Omental fat pad (tissue), 4 donors: Measurements from ENCODE around the gene HHAT. TPM values are rescaled to one million over a fixed set of nuclear protein-coding genes. Genes with fewer than 3 reads are reported as not detected.

Experiments
- ATAC-seq: fragments of 150-250 bp; one replicate; pipeline ENCODE4 v1.9.1; 2016; ENCODE audit warnings: mild to moderate bottlenecking, moderate library complexity; ENCODE audit not compliant: low FRiP score
- DNase-seq: peaks from one replicate; pipeline ENCODE4 v3.0.0-alpha.2; 2019; ENCODE audit warnings: low spot score
- total RNA-seq, 4 donors: library from RNA; depleted of rRNA; stranded (reverse); fragments of >200 nt; gene quantifications; one replicate each; pipeline ENCODE4 v1.1.0, GENCODE V29; 2016
- TF ChIP-seq, protein P1 (sequence below), 3 donors: fragments of 450-650 bp; IDR thresholded peaks; one replicate each; pipeline ENCODE4 v1.5.1; 2016 to 2017; ENCODE audit warnings: antibody characterized with exemption in 3 of 3, mild to moderate bottlenecking in 3 of 3, moderate library complexity in 2 of 3

The HHAT gene
- total RNA-seq, 4 donors from 2014 or later: 3.4 to 7.8 (median 4.6) TPM

DNA sequence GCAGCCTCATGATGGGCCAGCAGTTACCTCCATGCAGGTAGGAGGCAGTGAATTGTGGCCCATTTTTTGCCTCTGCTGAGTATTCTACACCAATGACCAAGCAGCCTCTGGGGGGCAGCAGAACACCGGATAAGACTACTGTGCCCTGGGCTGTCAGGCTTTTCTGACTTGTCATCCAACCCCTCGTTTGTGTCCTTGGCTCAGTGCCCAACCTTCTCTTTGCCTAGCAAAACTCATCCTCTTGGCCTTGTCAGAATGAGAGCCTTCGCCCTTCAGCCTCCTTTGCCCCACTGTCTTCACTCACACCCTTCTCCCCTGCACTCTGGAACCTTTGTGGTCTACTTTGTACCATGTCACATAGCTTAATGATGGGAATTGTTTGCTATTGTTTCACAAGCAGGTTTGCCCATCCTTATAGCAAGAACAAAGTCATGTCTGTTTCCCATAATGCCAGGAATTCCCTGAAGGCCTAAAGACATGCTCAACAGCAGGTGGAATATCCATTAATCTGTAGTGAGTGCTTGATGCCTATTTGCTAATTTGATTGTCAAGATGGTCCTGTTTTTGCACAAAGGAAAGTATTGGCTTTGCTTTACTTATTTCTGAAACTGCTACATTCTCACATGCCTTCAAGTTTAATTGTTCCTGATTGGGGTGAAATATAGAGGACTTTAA is 255.9 kb downstream of the HHAT start:
- ATAC-seq (no peak), DNase-seq (peak; percentile 72)
- TF ChIP-seq, protein P1, sequence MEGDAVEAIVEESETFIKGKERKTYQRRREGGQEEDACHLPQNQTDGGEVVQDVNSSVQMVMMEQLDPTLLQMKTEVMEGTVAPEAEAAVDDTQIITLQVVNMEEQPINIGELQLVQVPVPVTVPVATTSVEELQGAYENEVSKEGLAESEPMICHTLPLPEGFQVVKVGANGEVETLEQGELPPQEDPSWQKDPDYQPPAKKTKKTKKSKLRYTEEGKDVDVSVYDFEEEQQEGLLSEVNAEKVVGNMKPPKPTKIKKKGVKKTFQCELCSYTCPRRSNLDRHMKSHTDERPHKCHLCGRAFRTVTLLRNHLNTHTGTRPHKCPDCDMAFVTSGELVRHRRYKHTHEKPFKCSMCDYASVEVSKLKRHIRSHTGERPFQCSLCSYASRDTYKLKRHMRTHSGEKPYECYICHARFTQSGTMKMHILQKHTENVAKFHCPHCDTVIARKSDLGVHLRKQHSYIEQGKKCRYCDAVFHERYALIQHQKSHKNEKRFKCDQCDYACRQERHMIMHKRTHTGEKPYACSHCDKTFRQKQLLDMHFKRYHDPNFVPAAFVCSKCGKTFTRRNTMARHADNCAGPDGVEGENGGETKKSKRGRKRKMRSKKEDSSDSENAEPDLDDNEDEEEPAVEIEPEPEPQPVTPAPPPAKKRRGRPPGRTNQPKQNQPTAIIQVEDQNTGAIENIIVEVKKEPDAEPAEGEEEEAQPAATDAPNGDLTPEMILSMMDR (IDR thresholded peaks at IDR 0.05): no peak

DNA sequence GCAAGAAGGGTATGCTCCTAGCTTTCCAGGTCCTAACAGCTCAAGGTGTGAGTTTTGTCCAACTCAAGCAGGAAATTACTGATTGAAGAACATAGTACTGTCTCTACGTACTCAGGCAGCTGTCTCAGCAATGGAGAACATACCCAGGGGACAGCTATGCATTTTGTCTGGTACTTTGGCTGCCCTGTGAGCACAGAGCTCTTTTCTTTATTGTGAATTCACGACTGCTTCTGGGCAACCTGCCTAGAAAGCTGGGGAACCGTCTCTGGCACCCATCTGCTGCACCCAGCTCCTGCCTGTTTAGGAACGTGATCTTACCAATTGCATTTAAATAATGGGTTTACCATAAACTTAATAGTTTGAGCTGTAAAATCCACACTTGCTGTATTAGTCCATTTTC is 258.1 kb downstream of the HHAT start:
- TF ChIP-seq, protein P1 (IDR thresholded peaks at IDR 0.05): no peak
- DNase-seq: no peak
- ATAC-seq: no peak

DNA sequence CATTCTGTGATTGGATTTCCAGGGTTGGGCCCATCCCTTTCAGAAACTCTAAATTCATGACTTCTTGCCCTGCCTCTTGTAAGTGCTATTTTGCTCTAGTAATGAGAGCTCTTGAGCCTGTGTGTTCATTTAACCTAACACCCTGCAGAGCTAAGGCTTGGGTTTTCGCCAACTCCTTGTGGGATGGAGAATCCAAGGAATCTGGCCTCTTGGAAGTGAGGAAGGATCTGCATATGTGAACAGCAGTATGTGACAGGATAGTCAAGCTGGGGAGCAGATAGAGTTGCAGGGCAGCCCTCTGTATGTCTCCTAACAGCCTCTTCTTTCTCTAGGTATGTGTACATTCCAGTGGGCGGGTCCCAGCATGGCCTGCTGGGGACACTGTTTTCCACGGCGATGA is 258.9 kb downstream of the HHAT start:
- ATAC-seq (no peak), DNase-seq (no peak)
- TF ChIP-seq, protein P1 (IDR thresholded peaks at IDR 0.05): no peak

DNA sequence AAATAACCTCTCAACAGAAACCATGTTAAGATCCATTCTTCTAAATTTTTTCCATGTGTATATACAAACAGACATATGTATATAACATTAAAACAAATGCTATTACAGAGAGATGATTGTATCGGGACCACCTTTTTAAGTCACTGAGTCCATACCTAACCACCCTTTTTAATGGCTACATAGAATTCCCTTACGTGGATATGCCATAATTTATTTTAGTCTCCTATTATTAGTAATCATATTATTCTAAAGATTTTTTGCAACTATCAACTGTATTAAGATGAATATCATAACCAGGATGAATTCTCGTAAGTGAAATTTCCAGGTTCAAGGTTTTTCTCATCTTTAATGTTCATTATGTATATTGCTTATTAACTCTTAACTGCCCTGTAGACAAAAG is 259.7 kb downstream of the HHAT start:
- TF ChIP-seq, protein P1 (IDR thresholded peaks at IDR 0.05): no peak
- no peak for DNase-seq
- no peak for ATAC-seq

DNA sequence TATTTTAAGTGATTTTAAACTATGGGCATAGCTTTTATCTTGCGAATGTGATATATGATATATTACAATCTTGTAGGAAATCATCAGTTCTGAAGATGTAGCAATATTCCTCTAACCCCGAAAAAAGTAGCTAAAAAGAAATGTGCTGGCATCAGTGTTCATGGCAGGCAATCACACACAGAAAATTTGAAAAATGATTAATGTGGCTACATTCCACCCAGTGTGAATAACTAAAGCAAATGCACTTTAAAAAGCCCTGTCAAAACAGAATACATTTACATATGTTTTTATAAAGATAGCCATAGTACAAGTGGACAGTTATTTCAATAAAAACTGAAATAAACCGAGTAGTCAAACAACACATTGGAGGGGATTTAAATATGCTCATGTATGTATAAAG is 260.2 kb downstream of the HHAT start:
- TF ChIP-seq, protein P1 (IDR thresholded peaks at IDR 0.05): no peak
- ATAC-seq (no peak), DNase-seq (no peak)

DNA sequence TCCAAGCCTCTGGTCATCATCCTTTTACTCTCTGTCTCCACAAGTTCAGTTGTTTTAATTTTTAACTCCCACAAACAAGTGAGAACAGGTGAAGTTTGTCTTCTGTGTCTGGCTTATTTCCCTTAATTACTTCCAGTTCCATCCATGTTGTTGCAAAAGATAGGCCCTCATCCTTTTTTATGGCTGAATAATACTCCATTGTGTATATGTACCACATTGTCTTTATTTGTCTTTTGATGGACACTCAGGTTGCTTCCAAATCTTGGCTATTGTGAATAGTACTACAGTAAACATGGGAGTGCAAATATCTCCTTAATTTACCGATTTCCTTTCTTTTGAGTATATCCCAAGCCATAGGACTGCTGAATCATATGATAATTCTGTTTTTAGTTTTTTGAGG is 262.5 kb downstream of the HHAT start:
- DNase-seq (no peak), ATAC-seq (no peak)
- TF ChIP-seq, protein P1 (IDR thresholded peaks at IDR 0.05): no peak

DNA sequence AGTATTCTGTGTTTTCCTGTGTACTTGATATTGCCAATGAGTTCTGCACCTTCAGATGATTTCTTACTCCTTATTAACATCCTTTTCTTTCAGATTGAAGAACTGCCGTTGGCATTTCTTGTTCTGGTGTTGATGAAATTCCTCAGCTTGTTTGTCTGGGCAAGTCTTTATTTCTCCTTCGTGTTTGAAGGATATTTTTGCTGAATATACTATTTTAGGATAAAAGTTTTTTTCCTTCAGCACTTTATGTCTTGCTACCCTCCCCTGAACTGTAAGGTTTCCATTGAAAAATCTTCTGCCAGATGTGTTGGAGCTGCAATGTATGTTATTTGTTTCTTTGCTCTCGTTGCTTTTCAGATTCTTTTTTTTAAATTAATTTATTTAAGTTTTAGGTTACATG is 265.9 kb downstream of the HHAT start:
- TF ChIP-seq, protein P1 (IDR thresholded peaks at IDR 0.05): no peak
- ATAC-seq (no peak), DNase-seq (no peak)
